ENCODE data around the gene SLC22A23.

SLC22A23 gene

GRCh38 chr6:3231247-3232016, 225.4 kb downstream of the SLC22A23 start (continued):
- no peak; the same call in 1 of the 2 replicates for TF ChIP-seq PRDM10 (tag by site-specific recombination; IDR thresholded peaks at IDR 0.05)
- TF ChIP-seq BCL6B (tag by site-specific recombination; IDR thresholded peaks at IDR 0.05): no peak
- TF ChIP-seq PATZ1 (tag by site-specific recombination; IDR thresholded peaks at IDR 0.05): peak; percentile 69; the same call in 1 of the 2 replicates
- TF ChIP-seq ZNF473 (tag by site-specific recombination; IDR thresholded peaks at IDR 0.05): no peak
- no peak; the same call in 1 of the 2 replicates for TF ChIP-seq ZNF18 (tag by site-specific recombination; IDR thresholded peaks at IDR 0.05)
- TF ChIP-seq ZNF624 (tag by site-specific recombination; IDR thresholded peaks at IDR 0.05): no peak
- no peak for TF ChIP-seq ZNF768 (tag by site-specific recombination; IDR thresholded peaks at IDR 0.05)
- no peak for TF ChIP-seq ZNF266 (tag by site-specific recombination; IDR thresholded peaks at IDR 0.05; ENCODE audit: low read depth)
- no peak for TF ChIP-seq PBX3 (CRISPR knock-in tag; IDR thresholded peaks at IDR 0.05)
- TF ChIP-seq ZSCAN18 (tag by site-specific recombination; IDR thresholded peaks at IDR 0.05): no peak
- TF ChIP-seq ZNF670 (tag by site-specific recombination; IDR thresholded peaks at IDR 0.05; ENCODE audit: low read depth): no peak
- TF ChIP-seq ZNF24 (tag by site-specific recombination; IDR thresholded peaks at IDR 0.05): 0 out of 2 replicates have a peak, but pooled peaks have one; percentile 58
- no peak for TF ChIP-seq ZNF645 (tag by site-specific recombination; IDR thresholded peaks at IDR 0.05)
- TF ChIP-seq PRDM6 (tag by site-specific recombination; IDR thresholded peaks at IDR 0.05): no peak
- no peak for TF ChIP-seq KLF8 (tag by site-specific recombination; IDR thresholded peaks at IDR 0.05)
- TF ChIP-seq HIC1 (tag by site-specific recombination; IDR thresholded peaks at IDR 0.05): no peak
- no peak for TF ChIP-seq ZNF132 (tag by site-specific recombination; IDR thresholded peaks at IDR 0.05; ENCODE audit: borderline replicate concordance)
- TF ChIP-seq ZBTB49 (tag by site-specific recombination; IDR thresholded peaks at IDR 0.05; ENCODE audit: low read depth): no peak
